DLD1 (cell line): Measurements from ENCODE around the gene IFITM10.
"Not testable (repeated sequence)": the region's sequence is repeated elsewhere in the genome, so short reads cannot be mapped to it uniquely, and the experiment has no call there.

Source experiments
- in situ Hi-C: cut with HindIII; loops from 2 replicates; pipeline ENCODE4 v1.10.0; 2017; ENCODE audit warnings: low sequenced_read_pairs

Gene IFITM10

GRCh38 chr11:1778141-1778911 is 27.9 kb upstream of the IFITM10 start:
- in situ Hi-C loops: loop anchor here (10.0 kb wide), 1 partner anchor 46 kb away; no protein-coding TSS in a partner anchor

- in situ Hi-C loops: loop anchor here (10.0 kb wide), 1 partner anchor 47 kb away; no protein-coding TSS in a partner anchor
These were observed 27.3 kb upstream of the IFITM10 start for GRCh38 chr11:1777737-1778136.

GRCh38 chr11:1776944-1777715 is 26.7 kb upstream of the IFITM10 start:
- in situ Hi-C loops: loop anchor here (10.0 kb wide), 1 partner anchor 48 kb away; no protein-coding TSS in a partner anchor

GRCh38 chr11:1776331-1776851 is 26.0 kb upstream of the IFITM10 start:
- in situ Hi-C loops: loop anchor here (10.0 kb wide), 1 partner anchor 48 kb away; no protein-coding TSS in a partner anchor

GRCh38 chr11:1774886-1775285 is 24.5 kb upstream of the IFITM10 start:
- in situ Hi-C loops: loop anchor here (10.0 kb wide), 1 partner anchor 50 kb away; no protein-coding TSS in a partner anchor

- in situ Hi-C loops: loop anchor here (10.0 kb wide), 1 partner anchor 51 kb away; no protein-coding TSS in a partner anchor
These were observed 23.7 kb upstream of the IFITM10 start for GRCh38 chr11:1773994-1774550.

GRCh38 chr11:1773131-1773993 is 23.0 kb upstream of the IFITM10 start:
- in situ Hi-C loops: loop anchor here (10.0 kb wide), 1 partner anchor 51 kb away; no protein-coding TSS in a partner anchor

GRCh38 chr11:1772270-1773130 is 22.1 kb upstream of the IFITM10 start:
- in situ Hi-C loops: loop anchor here (10.0 kb wide), 1 partner anchor 52 kb away; no protein-coding TSS in a partner anchor

- in situ Hi-C loops: loop anchor here (10.0 kb wide), 1 partner anchor 53 kb away; no protein-coding TSS in a partner anchor
These were observed 21.3 kb upstream of the IFITM10 start for GRCh38 chr11:1771700-1772099.

GRCh38 chr11:1771273-1771672 is 20.9 kb upstream of the IFITM10 start:
- in situ Hi-C loops: loop anchor here (10.0 kb wide), 1 partner anchor 54 kb away; no protein-coding TSS in a partner anchor

GRCh38 chr11:1770528-1770927 is 20.1 kb upstream of the IFITM10 start:
- in situ Hi-C loops: loop anchor here (10.0 kb wide), 1 partner anchor 54 kb away; no protein-coding TSS in a partner anchor

- in situ Hi-C loops: loop anchor here (10.0 kb wide), 1 partner anchor 55 kb away; no protein-coding TSS in a partner anchor
These were observed 19.7 kb upstream of the IFITM10 start for GRCh38 chr11:1770061-1770460.

- in situ Hi-C loops: not testable (repeated sequence)
These were observed 19.0 kb upstream of the IFITM10 start for GRCh38 chr11:1769304-1769936.

GRCh38 chr11:1768141-1768469 is 17.7 kb upstream of the IFITM10 start:
- in situ Hi-C loops: no loop called here

- in situ Hi-C loops: no loop called here
These were observed 17.2 kb upstream of the IFITM10 start for GRCh38 chr11:1767399-1768140.

GRCh38 chr11:1766719-1767398 is 16.5 kb upstream of the IFITM10 start:
- in situ Hi-C loops: no loop called here
